Mucosa of stomach (tissue), 1 donor: ENCODE data around the gene FKBP10.
"Not testable (repeated sequence)": the region's sequence is repeated elsewhere in the genome, so short reads cannot be mapped to it uniquely, and the experiment has no call there.

ENCODE experiments used
- H3K27me3 ChIP-seq: one replicate; pipeline ENCODE4 v1.7.0; 2013; ENCODE audit warnings: mild to moderate bottlenecking, low read length; ENCODE audit not compliant: control insufficient read depth, insufficient read depth
- H3K36me3 ChIP-seq: one replicate; pipeline ENCODE4 v1.7.0; 2013; ENCODE audit warnings: low read length; ENCODE audit not compliant: control insufficient read depth, insufficient read depth
- H3K4me1 ChIP-seq: one replicate; pipeline ENCODE4 v1.7.0; 2013; ENCODE audit warnings: mild to moderate bottlenecking, low read length; ENCODE audit not compliant: control insufficient read depth, insufficient read depth
- H3K4me3 ChIP-seq: one replicate; pipeline ENCODE4 v1.7.0; 2013; ENCODE audit warnings: low read length
- H3K9ac ChIP-seq: one replicate; pipeline ENCODE4 v1.7.0; 2013; ENCODE audit warnings: mild to moderate bottlenecking, low read length, moderate library complexity
- H3K9me3 ChIP-seq: one replicate; pipeline ENCODE4 v1.7.0; 2013; ENCODE audit warnings: mild to moderate bottlenecking, low read length, moderate library complexity; ENCODE audit not compliant: control insufficient read depth
- donor health status: Pancreatic carcinoma.

FKBP10 gene

GRCh38 chr17:41773190-41773588, 39.6 kb upstream of the FKBP10 start:
- peak overlapping the region; percentile 67 for H3K9ac ChIP-seq
- peaks cover 23% of the 10 kb centered on the region for H3K36me3 ChIP-seq
- peak overlapping the region; percentile 27 for H3K4me3 ChIP-seq
- H3K27me3 ChIP-seq = no peaks in the 10 kb centered on the region
- peaks cover 72% of the 10 kb centered on the region for H3K4me1 ChIP-seq
- H3K9me3 ChIP-seq = no peaks in the 10 kb centered on the region

GRCh38 chr17:41773731-41774193, 39.0 kb upstream of the FKBP10 start:
- H3K4me3 ChIP-seq = no peak overlapping the region
- peaks cover 73% of the 10 kb centered on the region for H3K4me1 ChIP-seq
- H3K9ac ChIP-seq = peak overlapping the region; percentile 67
- peaks cover 18% of the 10 kb centered on the region for H3K36me3 ChIP-seq
- H3K9me3 ChIP-seq = no peaks in the 10 kb centered on the region
- H3K27me3 ChIP-seq = no peaks in the 10 kb centered on the region

GRCh38 chr17:41775394-41776226, 37.2 kb upstream of the FKBP10 start:
- H3K9ac ChIP-seq = peak overlapping the region; percentile 65
- no peaks in the 10 kb centered on the region for H3K9me3 ChIP-seq
- peaks cover 73% of the 10 kb centered on the region for H3K4me1 ChIP-seq
- no peaks in the 10 kb centered on the region for H3K27me3 ChIP-seq
- H3K4me3 ChIP-seq = no peak overlapping the region
- H3K36me3 ChIP-seq = peaks cover 11% of the 10 kb centered on the region

- not testable (repeated sequence) for H3K36me3 ChIP-seq, H3K9me3 ChIP-seq, H3K27me3 ChIP-seq, H3K4me3 ChIP-seq
- Histone ChIP-seq H3K9ac (peak overlapping the region; percentile 65), H3K4me1 (peaks cover 72% of the 10 kb centered on the region)
Observed at GRCh38 chr17:41776262-41776900, 36.4 kb upstream of the FKBP10 start.

GRCh38 chr17:41777157-41777573, 35.6 kb upstream of the FKBP10 start:
- H3K4me1 ChIP-seq = peaks cover 72% of the 10 kb centered on the region
- H3K36me3 ChIP-seq = no peaks in the 10 kb centered on the region
- peak overlapping the region; percentile 54 for H3K9ac ChIP-seq
- no peaks in the 10 kb centered on the region for H3K27me3 ChIP-seq
- H3K9me3 ChIP-seq = no peaks in the 10 kb centered on the region
- peak overlapping the region; percentile 4 for H3K4me3 ChIP-seq

- H3K27me3 ChIP-seq = no peaks in the 10 kb centered on the region
- H3K4me1 ChIP-seq = peaks cover 72% of the 10 kb centered on the region
- H3K9ac ChIP-seq = peak overlapping the region; percentile 54
- no peaks in the 10 kb centered on the region for H3K36me3 ChIP-seq
- H3K9me3 ChIP-seq = no peaks in the 10 kb centered on the region
- H3K4me3 ChIP-seq = peak overlapping the region; percentile 4
Observed at GRCh38 chr17:41777574-41778188, 35.1 kb upstream of the FKBP10 start.

- Histone ChIP-seq H3K9me3 (no peaks in the 10 kb centered on the region), H3K27me3 (no peaks in the 10 kb centered on the region), H3K4me1 (peaks cover 67% of the 10 kb centered on the region), H3K9ac (no peak overlapping the region), H3K36me3 (no peaks in the 10 kb centered on the region), H3K4me3 (no peak overlapping the region)
Observed at GRCh38 chr17:41779954-41780353, 32.9 kb upstream of the FKBP10 start.

- Histone ChIP-seq H3K9me3 (no peaks in the 10 kb centered on the region), H3K36me3 (no peaks in the 10 kb centered on the region), H3K9ac (peak overlapping the region; percentile 68), H3K27me3 (no peaks in the 10 kb centered on the region), H3K4me1 (peaks cover 51% of the 10 kb centered on the region), H3K4me3 (no peak overlapping the region)
Observed at GRCh38 chr17:41781404-41782110, 31.2 kb upstream of the FKBP10 start.

- Histone ChIP-seq H3K9me3 (no peaks in the 10 kb centered on the region), H3K4me1 (peaks cover 49% of the 10 kb centered on the region), H3K4me3 (no peak overlapping the region), H3K36me3 (no peaks in the 10 kb centered on the region), H3K9ac (peak overlapping the region; percentile 68), H3K27me3 (no peaks in the 10 kb centered on the region)
Observed at GRCh38 chr17:41782142-41782541, 30.7 kb upstream of the FKBP10 start.

- Histone ChIP-seq H3K36me3 (no peaks in the 10 kb centered on the region), H3K27me3 (no peaks in the 10 kb centered on the region), H3K9ac (peak overlapping the region; percentile 98), H3K4me1 (peaks cover 50% of the 10 kb centered on the region), H3K4me3 (peak overlapping the region; percentile 12), H3K9me3 (no peaks in the 10 kb centered on the region)
Observed at GRCh38 chr17:41784207-41784744, 28.5 kb upstream of the FKBP10 start.

GRCh38 chr17:41785091-41785858, 27.5 kb upstream of the FKBP10 start:
- no peaks in the 10 kb centered on the region for H3K27me3 ChIP-seq
- no peaks in the 10 kb centered on the region for H3K9me3 ChIP-seq
- H3K9ac ChIP-seq = peak overlapping the region; percentile 98
- H3K36me3 ChIP-seq = no peaks in the 10 kb centered on the region
- peak overlapping the region; percentile 63 for H3K4me3 ChIP-seq
- peaks cover 51% of the 10 kb centered on the region for H3K4me1 ChIP-seq
